Measurements from ENCODE around the gene TWIST2.

The TWIST2 gene

DNA sequence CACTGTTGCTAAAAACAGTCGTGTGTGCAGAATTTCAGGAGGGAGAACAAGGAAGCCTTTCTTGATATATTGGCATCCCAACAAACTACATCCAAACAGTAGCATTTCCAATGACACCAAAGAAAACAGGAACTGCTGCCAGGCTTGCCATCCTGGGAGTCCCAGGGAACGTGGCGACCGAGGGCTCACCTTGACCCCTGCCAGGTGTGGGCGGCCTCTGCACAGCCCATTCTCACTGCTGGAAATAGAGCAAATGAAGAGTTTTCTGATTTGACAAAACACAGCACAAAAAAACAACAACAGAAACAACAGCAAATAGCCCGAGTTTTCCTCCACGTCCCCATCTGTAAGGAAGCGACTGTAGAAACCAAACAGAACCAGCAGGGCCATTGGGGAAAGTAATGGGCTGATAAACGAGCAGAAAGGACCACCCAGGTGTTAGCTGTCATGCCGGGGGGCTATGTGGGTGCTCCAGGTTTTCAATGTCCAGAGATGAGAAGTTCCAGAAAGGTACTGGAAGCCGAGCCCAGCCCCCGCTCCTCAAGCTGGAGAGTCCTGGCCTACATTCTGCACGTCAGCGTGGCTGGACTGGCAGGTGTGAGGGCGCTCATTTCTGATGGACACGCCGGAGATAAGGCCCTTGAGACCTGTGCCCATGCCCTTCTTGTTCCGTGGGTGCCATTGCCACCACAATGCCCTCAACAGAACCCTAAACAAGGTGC is 80.8 kb downstream of the TWIST2 start:
- Histone ChIP-seq H3K4me2 (ENCODE audit: low read length) (no peak overlapping the region), H3K9ac (ENCODE audit: low read length) (no peak overlapping the region), H3K36me3 (ENCODE audit: insufficient read depth, low read length) (no peaks in the 10 kb centered on the region), H3K27me3 (ENCODE audit: insufficient read depth, low read length) (no peaks in the 10 kb centered on the region), H3K4me3 (ENCODE audit: low read depth, low read length, poor library complexity, severe bottlenecking) (no peak overlapping the region), H4K20me1 (ENCODE audit: insufficient read depth, low read length) (no peaks in the 10 kb centered on the region), H3K79me2 (ENCODE audit: insufficient read depth, low read length) (no peaks in the 10 kb centered on the region), H2AFZ (ENCODE audit: low read length) (no peak overlapping the region), H3K9me2 (ENCODE audit: low read depth, low read length) (no peaks in the 10 kb centered on the region), H3K4me1 (ENCODE audit: insufficient read depth, low read length, severe bottlenecking) (no peaks in the 10 kb centered on the region), H3K9me3 (ENCODE audit: low read length) (no peaks in the 10 kb centered on the region), H3K27ac (ENCODE audit: low read depth, low read length, poor library complexity, severe bottlenecking) (no peak overlapping the region), H3F3A (ENCODE audit: insufficient read depth, low read length) (no peaks in the 10 kb centered on the region)
- TF ChIP-seq, protein P1, sequence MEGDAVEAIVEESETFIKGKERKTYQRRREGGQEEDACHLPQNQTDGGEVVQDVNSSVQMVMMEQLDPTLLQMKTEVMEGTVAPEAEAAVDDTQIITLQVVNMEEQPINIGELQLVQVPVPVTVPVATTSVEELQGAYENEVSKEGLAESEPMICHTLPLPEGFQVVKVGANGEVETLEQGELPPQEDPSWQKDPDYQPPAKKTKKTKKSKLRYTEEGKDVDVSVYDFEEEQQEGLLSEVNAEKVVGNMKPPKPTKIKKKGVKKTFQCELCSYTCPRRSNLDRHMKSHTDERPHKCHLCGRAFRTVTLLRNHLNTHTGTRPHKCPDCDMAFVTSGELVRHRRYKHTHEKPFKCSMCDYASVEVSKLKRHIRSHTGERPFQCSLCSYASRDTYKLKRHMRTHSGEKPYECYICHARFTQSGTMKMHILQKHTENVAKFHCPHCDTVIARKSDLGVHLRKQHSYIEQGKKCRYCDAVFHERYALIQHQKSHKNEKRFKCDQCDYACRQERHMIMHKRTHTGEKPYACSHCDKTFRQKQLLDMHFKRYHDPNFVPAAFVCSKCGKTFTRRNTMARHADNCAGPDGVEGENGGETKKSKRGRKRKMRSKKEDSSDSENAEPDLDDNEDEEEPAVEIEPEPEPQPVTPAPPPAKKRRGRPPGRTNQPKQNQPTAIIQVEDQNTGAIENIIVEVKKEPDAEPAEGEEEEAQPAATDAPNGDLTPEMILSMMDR (IDR thresholded peaks at IDR 0.05; ENCODE audit: low read length) = no peak
- TF ChIP-seq EZH2 (IDR thresholded peaks at IDR 0.05; ENCODE audit: borderline replicate concordance, low read length) = no peak

DNA sequence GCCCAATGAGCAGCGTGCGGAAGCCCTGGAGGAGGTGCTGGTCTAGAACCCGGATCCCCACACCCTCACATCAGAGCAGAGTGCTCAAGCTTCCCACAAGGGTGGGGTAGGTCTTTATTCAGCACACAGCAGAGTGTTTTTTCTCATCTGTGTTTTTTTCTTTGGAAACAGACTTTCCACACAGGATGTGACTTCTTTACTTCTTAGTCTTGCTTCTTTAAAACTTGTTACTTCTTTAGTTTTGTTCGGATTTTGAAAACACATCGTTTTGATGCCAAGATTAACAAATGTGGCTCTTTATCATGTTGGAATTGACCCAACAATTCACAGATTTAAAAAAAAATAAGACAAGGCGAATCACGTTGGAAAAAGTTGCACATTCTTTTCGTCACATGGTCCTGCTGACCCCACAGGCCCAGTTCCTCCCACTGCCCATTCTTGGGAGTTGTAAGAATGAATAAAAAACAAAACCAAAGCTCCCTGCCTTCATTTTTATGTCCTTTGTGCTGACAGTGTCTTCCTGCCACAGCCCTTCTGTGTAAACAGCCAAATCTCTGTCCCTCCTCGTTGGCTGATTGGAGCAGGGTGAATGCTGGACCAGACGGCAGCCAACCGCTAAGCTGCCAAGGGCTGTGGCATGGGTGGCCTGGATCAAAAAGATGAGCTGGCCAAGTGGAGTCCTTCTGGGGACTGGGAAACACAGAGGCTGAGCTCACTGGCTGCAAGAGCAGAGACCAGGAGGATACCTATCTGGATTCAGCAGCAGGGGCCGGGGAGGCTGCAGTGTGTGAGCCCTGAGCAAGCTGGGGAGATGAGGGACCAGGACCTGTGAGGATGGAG is 81.6 kb downstream of the TWIST2 start:
- Histone ChIP-seq H3K27ac (ENCODE audit: low read depth, low read length, poor library complexity, severe bottlenecking) (no peak overlapping the region), H3K79me2 (ENCODE audit: insufficient read depth, low read length) (no peaks in the 10 kb centered on the region), H3K4me1 (ENCODE audit: insufficient read depth, low read length, severe bottlenecking) (no peaks in the 10 kb centered on the region), H3K9me2 (ENCODE audit: low read depth, low read length) (no peaks in the 10 kb centered on the region), H3K27me3 (ENCODE audit: insufficient read depth, low read length) (no peaks in the 10 kb centered on the region), H3K36me3 (ENCODE audit: insufficient read depth, low read length) (no peaks in the 10 kb centered on the region), H3K4me3 (ENCODE audit: low read depth, low read length, poor library complexity, severe bottlenecking) (no peak overlapping the region), H3K4me2 (ENCODE audit: low read length) (no peak overlapping the region), H3K9me3 (ENCODE audit: low read length) (no peaks in the 10 kb centered on the region), H3F3A (ENCODE audit: insufficient read depth, low read length) (no peaks in the 10 kb centered on the region), H2AFZ (ENCODE audit: low read length) (no peak overlapping the region), H4K20me1 (ENCODE audit: insufficient read depth, low read length) (no peaks in the 10 kb centered on the region), H3K9ac (ENCODE audit: low read length) (no peak overlapping the region)
- TF ChIP-seq, protein P1 (IDR thresholded peaks at IDR 0.05; ENCODE audit: low read length) = no peak
- no peak for TF ChIP-seq EZH2 (IDR thresholded peaks at IDR 0.05; ENCODE audit: borderline replicate concordance, low read length)

DNA sequence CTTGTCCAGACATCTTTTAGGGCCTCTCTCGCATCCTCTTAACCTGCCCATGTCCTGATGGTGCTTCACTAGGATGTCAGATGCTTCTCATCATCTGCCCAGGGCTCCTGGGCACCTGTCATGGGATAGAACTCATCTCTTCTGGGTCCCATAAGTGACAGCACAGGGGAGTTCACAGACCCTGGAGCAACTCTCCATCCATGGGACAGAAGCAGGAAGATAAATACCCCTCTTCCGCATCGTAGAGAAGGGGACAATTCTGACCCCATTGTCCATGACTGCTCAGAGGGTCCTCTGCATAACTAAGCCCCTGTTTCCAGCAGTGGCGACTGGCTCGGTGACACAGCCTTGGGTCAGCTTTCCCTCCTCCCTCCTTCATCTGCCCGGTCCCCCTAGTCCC is 82.3 kb downstream of the TWIST2 start:
- no peak overlapping the region for H2AFZ ChIP-seq (ENCODE audit: low read length)

More for the DNA sequence above, 82.3 kb downstream of the TWIST2 start:
- Histone ChIP-seq H3K9ac (ENCODE audit: low read length) (no peak overlapping the region), H3K4me1 (ENCODE audit: insufficient read depth, low read length, severe bottlenecking) (no peaks in the 10 kb centered on the region), H3K79me2 (ENCODE audit: insufficient read depth, low read length) (no peaks in the 10 kb centered on the region), H3F3A (ENCODE audit: insufficient read depth, low read length) (no peaks in the 10 kb centered on the region), H3K9me2 (ENCODE audit: low read depth, low read length) (no peaks in the 10 kb centered on the region), H3K4me2 (ENCODE audit: low read length) (no peak overlapping the region), H3K4me3 (ENCODE audit: low read depth, low read length, poor library complexity, severe bottlenecking) (no peak overlapping the region), H3K9me3 (ENCODE audit: low read length) (no peaks in the 10 kb centered on the region), H3K36me3 (ENCODE audit: insufficient read depth, low read length) (no peaks in the 10 kb centered on the region), H3K27ac (ENCODE audit: low read depth, low read length, poor library complexity, severe bottlenecking) (no peak overlapping the region), H3K27me3 (ENCODE audit: insufficient read depth, low read length) (no peaks in the 10 kb centered on the region), H4K20me1 (ENCODE audit: insufficient read depth, low read length) (no peaks in the 10 kb centered on the region)
- no peak for TF ChIP-seq EZH2 (IDR thresholded peaks at IDR 0.05; ENCODE audit: borderline replicate concordance, low read length)
- TF ChIP-seq, protein P1 (IDR thresholded peaks at IDR 0.05; ENCODE audit: low read length) = no peak

Data from OCI-LY1 (cell line).